MM.1S (cell line): Measurements from ENCODE around the gene ZCCHC8.
A peak's percentile ranks its signal among the peaks of the same experiment; 100 is the strongest.

ENCODE experiments used
- DNase-seq: peaks from one replicate; pipeline ENCODE4 v3.0.0-alpha.2; 2015
- H2AFZ ChIP-seq: fragments of 300-600 bp; sonication (generic); 2 replicates; pipeline ENCODE4 v1.6.0; 2016; ENCODE audit warnings: antibody characterized with exemption, low read length
- H3F3A ChIP-seq: fragments of 300-600 bp; sonication (generic); 2 replicates; pipeline ENCODE4 v1.6.1; 2016; ENCODE audit warnings: mild to moderate bottlenecking, antibody characterized with exemption, low read length, moderate library complexity, mixed read lengths; ENCODE audit not compliant: insufficient read depth
- H3K27ac ChIP-seq: fragments of 300-600 bp; sonication (generic); 2 replicates; pipeline ENCODE4 v1.5.1; 2016; ENCODE audit warnings: mild to moderate bottlenecking, low read length
- H3K27me3 ChIP-seq: fragments of 300-600 bp; sonication (generic); replicated peaks from 2 replicates; pipeline ENCODE4 v1.6.0; 2016; ENCODE audit warnings: low read length; ENCODE audit not compliant: insufficient read depth
- H3K36me3 ChIP-seq: fragments of 300-600 bp; sonication (generic); replicated peaks from 2 replicates; pipeline ENCODE4 v1.6.1; 2016; ENCODE audit warnings: mild to moderate bottlenecking, low read length, mixed read lengths; ENCODE audit not compliant: insufficient read depth
- H3K4me1 ChIP-seq: fragments of 300-600 bp; sonication (generic); 2 replicates; pipeline ENCODE4 v1.6.1; 2016; ENCODE audit warnings: low read length, mixed read lengths
- H3K4me2 ChIP-seq: fragments of 300-600 bp; sonication (generic); 2 replicates; pipeline ENCODE4 v1.6.0; 2016; ENCODE audit warnings: low read depth, low read length
- H3K4me3 ChIP-seq: fragments of 300-600 bp; sonication (generic); 2 replicates; pipeline ENCODE4 v1.5.1; 2016; ENCODE audit warnings: low read length, mixed read lengths
- H3K79me2 ChIP-seq: fragments of 300-600 bp; sonication (generic); 2 replicates; pipeline ENCODE4 v1.6.1; 2016; ENCODE audit warnings: mixed run types, low read length, mixed read lengths
- H3K9ac ChIP-seq: fragments of 300-600 bp; sonication (generic); 2 replicates; pipeline ENCODE4 v1.6.1; 2016; ENCODE audit warnings: low read length, mixed read lengths
- H3K9me2 ChIP-seq: fragments of 300-600 bp; sonication (generic); replicated peaks from 2 replicates; pipeline ENCODE4 v1.6.1; 2016; ENCODE audit warnings: mild to moderate bottlenecking, low read length, mixed read lengths; ENCODE audit not compliant: insufficient read depth
- H3K9me3 ChIP-seq: fragments of 300-600 bp; sonication (generic); replicated peaks from 2 replicates; pipeline ENCODE4 v1.6.1; 2016; ENCODE audit warnings: mild to moderate bottlenecking, low read length, mixed read lengths; ENCODE audit not compliant: insufficient read depth
- H4K20me1 ChIP-seq: fragments of 300-600 bp; sonication (generic); 2 replicates; pipeline ENCODE4 v1.6.1; 2016; ENCODE audit warnings: mild to moderate bottlenecking, low read length, moderate library complexity, mixed read lengths; ENCODE audit not compliant: insufficient read depth
- EZH2 ChIP-seq: fragments of 300-600 bp; sonication (generic); optimal IDR thresholded peaks from 2 replicates; pipeline ENCODE3; 2017; ENCODE audit warnings: low read depth, mild to moderate bottlenecking, antibody characterized with exemption, low read length, mixed read lengths
- EZH2phosphoT487 ChIP-seq: fragments of 300-600 bp; sonication (generic); IDR thresholded peaks from 2 replicates; pipeline ENCODE4 v1.6.1; 2018; ENCODE audit warnings: antibody characterized with exemption, low read length
- TF ChIP-seq, protein P1 (sequence below): fragments of 300-600 bp; sonication (generic); IDR thresholded peaks from 2 replicates; pipeline ENCODE4 v1.5.1; 2016; ENCODE audit warnings: antibody characterized with exemption, low read length, mixed read lengths

Gene ZCCHC8

DNA sequence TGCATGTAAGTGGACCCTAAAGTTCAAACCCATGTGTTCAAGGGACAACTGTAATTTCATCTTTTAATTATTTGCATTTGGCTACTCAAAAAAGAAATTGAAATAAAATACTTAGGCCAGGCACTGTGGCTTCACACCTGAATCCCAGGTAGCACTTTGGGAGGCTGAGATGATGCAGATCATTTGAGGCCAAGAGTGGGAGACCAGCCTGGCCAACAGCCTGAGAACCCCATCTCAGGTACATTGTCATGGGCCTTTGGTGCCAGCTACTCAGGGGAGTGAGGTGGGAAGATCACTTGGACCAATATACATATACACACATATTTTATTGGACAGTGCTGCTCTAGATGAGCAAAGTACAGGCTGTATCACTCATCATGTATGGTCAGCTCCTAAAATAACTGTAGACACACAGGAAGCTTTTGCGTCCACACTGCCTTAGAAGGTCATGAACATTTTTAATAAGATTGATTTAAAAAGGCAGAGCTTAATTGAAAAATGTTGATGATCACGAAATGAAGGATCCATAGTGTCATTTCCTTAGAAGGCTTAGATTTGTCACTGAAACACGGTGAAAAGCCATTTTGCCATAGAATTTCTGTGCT lies 2.5 kb upstream of the ZCCHC8 start:
- no peak for TF ChIP-seq EZH2phosphoT487
- TF ChIP-seq, protein P1, sequence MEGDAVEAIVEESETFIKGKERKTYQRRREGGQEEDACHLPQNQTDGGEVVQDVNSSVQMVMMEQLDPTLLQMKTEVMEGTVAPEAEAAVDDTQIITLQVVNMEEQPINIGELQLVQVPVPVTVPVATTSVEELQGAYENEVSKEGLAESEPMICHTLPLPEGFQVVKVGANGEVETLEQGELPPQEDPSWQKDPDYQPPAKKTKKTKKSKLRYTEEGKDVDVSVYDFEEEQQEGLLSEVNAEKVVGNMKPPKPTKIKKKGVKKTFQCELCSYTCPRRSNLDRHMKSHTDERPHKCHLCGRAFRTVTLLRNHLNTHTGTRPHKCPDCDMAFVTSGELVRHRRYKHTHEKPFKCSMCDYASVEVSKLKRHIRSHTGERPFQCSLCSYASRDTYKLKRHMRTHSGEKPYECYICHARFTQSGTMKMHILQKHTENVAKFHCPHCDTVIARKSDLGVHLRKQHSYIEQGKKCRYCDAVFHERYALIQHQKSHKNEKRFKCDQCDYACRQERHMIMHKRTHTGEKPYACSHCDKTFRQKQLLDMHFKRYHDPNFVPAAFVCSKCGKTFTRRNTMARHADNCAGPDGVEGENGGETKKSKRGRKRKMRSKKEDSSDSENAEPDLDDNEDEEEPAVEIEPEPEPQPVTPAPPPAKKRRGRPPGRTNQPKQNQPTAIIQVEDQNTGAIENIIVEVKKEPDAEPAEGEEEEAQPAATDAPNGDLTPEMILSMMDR, result no peak
- Histone ChIP-seq H3K9me2 (no peaks in the 10 kb centered on the region), H2AFZ (no peak overlapping the region), H3K4me1 (no peaks in the 10 kb centered on the region), H3K4me3 (no peak overlapping the region), H3K9ac (no peak overlapping the region), H3K4me2 (no peak overlapping the region), H3K79me2 (peaks cover 25% of the 10 kb centered on the region), H3K9me3 (no peaks in the 10 kb centered on the region), H4K20me1 (no peaks in the 10 kb centered on the region), H3F3A (peaks cover 15% of the 10 kb centered on the region; the same call in 1 of the 2 replicates), H3K36me3 (peaks cover 3% of the 10 kb centered on the region; the same call in 1 of the 2 replicates), H3K27me3 (no peaks in the 10 kb centered on the region), H3K27ac (no peak overlapping the region)
- DNase-seq, result no peak

DNA sequence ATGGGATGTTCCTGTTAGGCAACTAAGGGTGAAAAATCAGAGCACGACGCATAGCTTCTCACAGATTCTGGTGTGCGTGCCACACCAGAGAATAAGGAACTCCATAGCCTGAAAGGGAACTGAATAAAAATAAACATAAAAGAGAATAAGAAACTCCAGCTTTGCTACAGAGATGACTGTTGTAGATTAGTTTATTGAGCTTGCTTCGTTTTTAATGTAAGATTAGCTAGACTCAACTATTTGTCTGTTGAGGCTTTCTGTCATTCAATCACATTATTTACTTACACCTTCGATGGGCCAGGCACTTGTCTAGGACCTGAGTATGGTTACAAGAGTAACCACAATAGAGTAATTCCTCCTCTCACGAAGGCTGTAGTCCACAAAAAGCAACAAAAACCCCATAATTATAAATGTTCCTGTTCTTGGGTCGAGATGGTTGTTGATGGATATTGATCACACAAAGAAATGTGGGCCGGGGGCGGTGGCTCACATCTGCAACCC lies 807 bp upstream of the ZCCHC8 start:
- H3K4me1 ChIP-seq, result no peaks in the 10 kb centered on the region
- H3K27ac ChIP-seq, result peak overlapping the region; percentile 96; the same call in 1 of the 2 replicates
- H3K4me3 ChIP-seq, result peak overlapping the region; percentile 42; the same call in 1 of the 2 replicates
- no peaks in the 10 kb centered on the region for H3K9me3 ChIP-seq
- no peaks in the 10 kb centered on the region for H3K27me3 ChIP-seq
- no peak for DNase-seq
- peak overlapping the region; percentile 54 for H3K4me2 ChIP-seq
- H3K79me2 ChIP-seq, result peaks cover 38% of the 10 kb centered on the region
- no peaks in the 10 kb centered on the region for H4K20me1 ChIP-seq
- H3K9ac ChIP-seq, result no peak overlapping the region
- no peaks in the 10 kb centered on the region for H3K9me2 ChIP-seq
- TF ChIP-seq, protein P1, result no peak
- TF ChIP-seq EZH2phosphoT487 (no peak), EZH2 (no peak)
- H3K36me3 ChIP-seq, result peaks cover 3% of the 10 kb centered on the region; the same call in 1 of the 2 replicates
- H2AFZ ChIP-seq, result 0 out of 2 replicates have a peak overlapping the region, but pooled peaks have one; percentile 27
- H3F3A ChIP-seq, result peaks cover 15% of the 10 kb centered on the region; the same call in 1 of the 2 replicates

DNA sequence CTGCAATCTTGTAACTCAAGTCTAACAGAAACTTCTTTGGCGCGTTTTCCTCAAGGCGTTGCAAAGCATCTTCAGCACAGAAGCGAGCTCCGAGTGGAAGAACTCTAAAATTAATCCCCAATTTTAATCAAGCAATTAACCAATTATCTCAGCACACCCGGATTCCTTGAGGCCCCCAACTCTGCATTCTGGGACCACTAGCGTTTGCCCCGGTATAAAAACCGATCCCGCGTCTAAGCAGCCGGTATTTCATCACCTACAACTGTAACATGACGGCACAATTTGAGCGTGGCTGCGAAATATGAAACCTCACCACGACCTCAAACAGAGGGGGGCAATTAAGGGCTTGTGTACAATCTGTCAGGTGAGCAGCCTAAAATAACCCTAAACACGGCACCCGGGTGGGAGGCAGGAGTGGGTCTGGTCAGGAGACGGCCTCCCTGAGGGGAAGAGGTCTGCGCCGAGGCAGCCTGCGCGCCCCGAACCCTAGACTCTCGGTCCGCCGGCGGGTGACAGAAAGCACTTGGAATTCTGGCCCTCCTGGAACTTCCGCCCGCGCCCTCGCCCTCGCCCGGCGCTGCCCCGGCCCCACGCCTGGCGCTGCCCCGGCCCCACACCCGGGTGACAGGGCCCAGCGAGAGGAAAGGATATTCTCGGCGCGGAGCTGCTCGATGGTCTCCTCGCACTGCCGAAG lies 594 bp downstream of the ZCCHC8 start:
- no peaks in the 10 kb centered on the region for H3K27me3 ChIP-seq
- peak overlapping the region; percentile 95 for H3K9ac ChIP-seq
- H3K36me3 ChIP-seq, result no peaks in the 10 kb centered on the region
- peak; percentile 53 for DNase-seq
- H3K9me3 ChIP-seq, result no peaks in the 10 kb centered on the region
- no peak for TF ChIP-seq EZH2phosphoT487
- H3K4me1 ChIP-seq, result no peaks in the 10 kb centered on the region
- peak overlapping the region; percentile 96 for H3K27ac ChIP-seq
- H4K20me1 ChIP-seq, result no peaks in the 10 kb centered on the region
- peak overlapping the region; percentile 88 for H3K4me3 ChIP-seq
- H3K9me2 ChIP-seq, result no peaks in the 10 kb centered on the region
- H3K4me2 ChIP-seq, result peak overlapping the region; percentile 34
- H3K79me2 ChIP-seq, result peaks cover 45% of the 10 kb centered on the region
- peaks cover 15% of the 10 kb centered on the region; the same call in 1 of the 2 replicates for H3F3A ChIP-seq
- H2AFZ ChIP-seq, result peak overlapping the region; percentile 48
